HG03457 (cell line): ENCODE results near the gene RAP2A.

Source experiments
- ATAC-seq: cut with Tn5 transposase; IDR thresholded peaks from one replicate; pipeline ENCODE4 v1.9.1; 2021; ENCODE audit warnings: moderate number of reproducible peaks; ENCODE audit not compliant: unreplicated experiment

The RAP2A gene

GRCh38 chr13:97446448-97446847 lies 12.5 kb downstream of the RAP2A start:
- ATAC-seq: no peak

GRCh38 chr13:97448503-97449251 lies 14.7 kb downstream of the RAP2A start:
- peak; percentile 87 for ATAC-seq

DNA sequence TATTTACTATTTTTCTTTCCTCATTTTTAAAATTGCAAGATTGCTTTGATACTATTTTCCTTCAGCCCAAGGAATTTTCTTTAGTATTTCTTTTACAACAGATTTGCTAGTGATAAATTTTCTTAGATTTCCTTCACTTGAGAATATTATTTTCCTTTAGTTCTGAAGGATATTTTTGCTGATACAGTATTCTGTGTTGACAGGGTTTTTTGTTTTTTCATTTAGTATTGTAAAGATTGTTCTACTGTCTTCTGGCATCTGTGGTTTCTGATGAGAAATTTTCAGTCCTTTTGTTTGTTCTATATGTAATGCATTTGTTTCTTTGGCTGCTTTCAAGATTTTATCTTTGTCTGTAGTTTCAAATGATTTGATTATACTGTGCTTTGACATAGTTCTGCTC lies 20.7 kb downstream of the RAP2A start:
- no peak for ATAC-seq

- no peak for ATAC-seq
These were observed 22.1 kb downstream of the RAP2A start for GRCh38 chr13:97456047-97456446.

- no peak for ATAC-seq
These were observed 25.3 kb downstream of the RAP2A start for GRCh38 chr13:97459215-97459777.

- peak; percentile 94 for ATAC-seq
These were observed 26.2 kb downstream of the RAP2A start for GRCh38 chr13:97460004-97460775.

- no peak for ATAC-seq
These were observed 26.9 kb downstream of the RAP2A start for GRCh38 chr13:97460853-97461252.

- no peak for ATAC-seq
These were observed 30.6 kb downstream of the RAP2A start for GRCh38 chr13:97464561-97464960.

- no peak for ATAC-seq
These were observed 32.8 kb downstream of the RAP2A start for GRCh38 chr13:97466722-97467121.

DNA sequence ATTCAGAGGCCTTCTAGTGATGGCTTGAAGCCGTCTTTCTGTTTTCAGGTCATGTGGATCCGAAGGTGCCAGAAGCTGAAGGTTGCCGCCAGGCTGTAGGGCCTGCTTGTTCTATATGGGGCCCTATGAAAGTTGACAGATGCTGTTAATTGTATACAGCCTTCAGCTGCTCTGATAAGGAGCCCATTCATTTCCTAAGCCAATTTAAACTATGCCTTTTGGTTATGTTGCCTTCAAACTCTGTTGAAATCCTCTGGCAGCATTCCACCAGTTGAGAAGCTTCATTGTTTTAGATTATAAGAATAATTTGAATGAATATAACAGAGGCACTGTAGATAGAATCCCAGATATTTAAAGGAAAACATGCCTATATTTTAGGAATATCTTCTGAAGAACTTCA lies 34.4 kb downstream of the RAP2A start:
- ATAC-seq: no peak

DNA sequence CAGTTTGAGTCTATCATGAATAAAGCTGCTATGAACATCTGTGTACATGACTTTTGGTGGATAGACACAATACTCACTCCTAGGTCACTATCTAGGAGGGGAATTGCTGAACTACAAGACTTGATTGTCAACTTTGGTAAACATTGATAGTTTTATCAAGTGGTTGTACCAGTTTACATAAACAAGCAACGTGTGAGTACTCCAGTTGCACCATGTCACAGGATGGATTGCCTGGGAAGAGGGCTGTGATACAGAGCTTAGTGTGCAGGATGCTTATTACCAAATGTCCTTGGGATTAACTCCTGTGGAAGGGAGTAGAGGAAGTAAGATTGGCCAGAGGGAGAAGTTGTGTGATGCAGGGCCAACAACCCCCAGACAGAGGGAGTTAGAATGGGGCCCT lies 37.7 kb downstream of the RAP2A start:
- ATAC-seq: no peak

DNA sequence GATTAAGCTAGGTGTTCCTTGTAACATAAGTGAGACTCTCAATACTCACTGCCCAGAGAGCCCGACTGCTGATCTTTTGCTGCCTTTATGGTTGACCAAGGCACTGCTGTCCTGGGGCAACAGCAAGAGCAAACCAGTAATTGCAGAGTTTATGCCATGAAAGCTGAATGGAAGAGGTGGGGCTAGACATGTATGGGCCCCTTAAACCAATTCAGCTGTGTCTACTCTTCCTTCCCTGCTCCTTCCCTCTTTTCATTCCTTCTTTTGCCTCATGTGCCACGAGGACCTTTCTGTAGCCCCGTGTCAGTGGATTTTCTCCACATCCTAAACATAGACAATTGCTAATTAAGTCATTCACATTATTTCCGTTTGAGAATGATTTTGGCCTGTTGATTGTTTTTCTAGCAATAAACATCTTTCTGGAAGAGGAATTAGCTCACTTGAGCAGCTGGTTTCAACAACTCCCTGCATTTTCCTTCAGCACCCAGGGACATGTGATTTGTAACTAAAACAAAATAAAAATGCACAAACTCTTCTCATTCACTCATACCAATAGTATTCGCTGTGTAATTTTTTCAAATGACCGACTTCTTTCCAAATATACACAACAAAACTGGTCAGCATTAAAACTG lies 40.5 kb downstream of the RAP2A start:
- ATAC-seq: no peak

DNA sequence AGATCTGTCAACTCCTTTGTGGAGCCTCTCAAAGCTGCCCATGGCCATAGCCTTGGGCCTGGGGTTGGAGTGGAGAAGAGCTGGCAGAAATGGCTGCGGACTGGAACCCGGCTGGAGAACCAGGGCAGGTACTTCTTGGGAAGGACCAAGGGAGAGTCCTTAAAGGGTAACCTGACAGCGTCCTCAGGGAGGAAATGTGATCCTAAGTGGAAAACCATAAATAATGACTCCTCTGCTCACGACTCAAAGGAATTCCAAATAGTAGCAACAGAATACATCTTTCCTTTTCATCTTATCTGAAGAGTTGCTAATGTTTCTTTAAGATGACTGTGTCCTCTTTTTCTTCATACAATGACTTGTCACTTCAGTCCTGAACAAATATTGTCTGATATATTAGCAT lies 41.0 kb downstream of the RAP2A start:
- no peak for ATAC-seq

DNA sequence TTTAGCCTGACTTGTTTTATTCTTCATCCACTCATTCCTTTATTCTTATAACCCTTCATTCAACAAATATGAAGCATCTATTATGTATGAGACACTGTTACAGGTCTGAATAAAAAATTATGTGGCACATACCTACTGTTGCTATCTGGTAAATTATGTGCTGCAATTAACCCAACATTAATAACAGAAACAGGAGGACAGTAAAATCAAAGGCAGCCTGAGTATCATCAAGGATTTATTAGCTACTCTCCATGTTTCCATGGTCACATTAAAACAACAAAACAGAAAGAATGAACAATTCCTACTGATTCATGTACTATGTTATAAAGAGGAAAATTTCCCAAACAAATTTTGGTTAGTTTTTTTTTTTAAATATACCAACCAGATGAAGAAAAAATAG lies 43.9 kb downstream of the RAP2A start:
- no peak for ATAC-seq

DNA sequence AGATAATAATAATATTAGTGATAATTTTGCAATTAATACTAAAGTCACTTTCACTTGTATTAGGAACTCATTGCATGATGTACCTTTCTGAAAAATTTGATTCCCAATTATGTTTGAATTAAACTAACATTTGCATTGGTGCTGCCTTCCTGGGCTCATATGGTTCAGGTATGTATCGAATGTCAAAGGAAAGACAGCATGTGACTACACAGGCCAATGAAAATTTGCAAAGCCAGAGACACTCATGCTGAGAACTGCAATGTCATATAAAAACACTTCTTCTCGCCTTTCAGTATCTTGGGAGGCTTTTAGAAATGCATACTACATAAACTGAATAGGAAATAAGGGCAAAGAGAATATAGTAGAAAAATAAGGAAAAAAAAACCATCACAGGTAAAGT lies 44.3 kb downstream of the RAP2A start:
- no peak for ATAC-seq

DNA sequence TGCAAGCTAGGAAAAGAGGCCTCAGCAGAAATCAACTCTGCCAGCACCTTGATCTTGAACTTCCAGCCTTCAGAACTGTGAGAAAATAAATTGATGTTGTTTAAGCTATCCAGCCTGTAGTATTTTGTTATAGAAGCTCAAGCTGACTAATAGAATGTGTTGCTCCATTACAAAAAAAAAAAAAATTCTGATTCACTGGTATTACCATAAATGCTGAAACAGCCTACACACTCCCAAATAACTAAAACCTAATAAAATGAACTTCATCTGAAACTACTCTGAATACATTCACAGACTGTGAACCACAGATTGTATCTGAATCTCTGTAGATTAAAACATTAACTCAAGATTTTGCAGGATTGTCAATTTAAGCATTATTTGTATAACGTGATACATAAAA lies 49.5 kb downstream of the RAP2A start:
- ATAC-seq: no peak

GRCh38 chr13:97484301-97484700 lies 50.3 kb downstream of the RAP2A start:
- ATAC-seq: no peak

DNA sequence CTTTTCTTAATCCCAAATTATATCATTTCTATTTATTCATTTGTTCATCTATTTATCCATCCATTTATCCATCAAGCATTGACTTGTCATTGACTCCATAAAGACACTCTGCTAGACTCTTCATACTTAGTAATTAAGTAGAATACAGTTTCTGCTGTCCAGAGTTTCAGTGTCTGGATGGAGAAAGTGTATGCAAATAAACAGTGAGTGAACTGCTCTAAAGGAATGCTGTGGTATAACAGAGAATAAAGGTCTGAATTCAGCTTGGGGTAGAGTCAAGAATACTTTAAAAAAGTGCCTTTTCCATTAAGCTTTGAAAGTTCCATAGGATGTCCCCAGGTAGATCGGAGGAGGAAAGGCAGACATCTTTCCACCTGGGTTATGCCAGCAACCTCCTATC lies 51.4 kb downstream of the RAP2A start:
- ATAC-seq: no peak

GRCh38 chr13:97490702-97491307 lies 56.8 kb downstream of the RAP2A start:
- no peak for ATAC-seq

DNA sequence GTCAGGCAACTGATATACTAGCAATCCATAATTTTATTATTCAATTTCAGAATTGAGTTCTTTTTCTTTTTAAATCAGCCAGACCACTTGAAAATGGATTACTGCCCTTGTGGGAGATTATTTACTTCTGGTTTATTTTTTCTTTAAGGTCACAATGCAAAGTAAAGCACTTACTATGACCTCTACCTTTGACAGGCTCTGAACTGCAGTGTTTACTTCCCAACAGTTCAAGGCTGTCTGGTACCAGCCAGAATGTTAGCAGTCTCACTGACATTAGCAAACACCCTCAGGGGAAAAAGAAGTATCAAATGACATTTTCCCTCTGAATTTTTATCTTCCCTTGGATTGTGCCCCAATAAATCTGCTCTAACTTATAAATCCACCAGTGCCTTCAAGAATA lies 57.5 kb downstream of the RAP2A start:
- no peak for ATAC-seq

DNA sequence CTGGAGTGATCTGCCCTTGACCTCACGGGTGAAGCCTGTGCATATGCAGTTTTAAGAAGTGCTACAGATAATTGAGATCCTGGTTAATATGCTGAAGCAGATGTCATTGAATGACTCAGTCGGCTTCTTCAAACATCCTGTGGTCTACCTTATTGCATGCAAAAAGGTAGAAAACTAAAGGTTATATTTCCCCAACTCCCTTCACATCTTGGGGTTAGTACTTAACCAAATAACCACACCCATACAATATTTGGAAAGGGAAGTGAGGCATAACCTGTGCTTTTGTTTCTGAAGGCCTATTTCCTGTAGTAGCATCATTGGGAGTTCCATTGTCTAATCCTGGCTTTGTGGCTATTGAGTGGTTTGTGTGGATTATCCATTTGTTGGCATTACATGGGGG lies 58.3 kb downstream of the RAP2A start:
- no peak for ATAC-seq
